PC-9 (cell line): ENCODE data around the gene RASAL2. TPM values are rescaled to one million over a fixed set of nuclear protein-coding genes. Genes with fewer than 3 reads are reported as not detected.

ENCODE experiments used
- BruUV-seq: library from RNA; stranded (reverse); fragments of 400-500 nt; replicated peaks from 2 replicates; lab custom pipeline; 2021; lab: Mats Ljungman, UMichigan
- CTCF ChIA-PET: fragments of 300-600 bp; sonication (Branson Sonifier 250); formaldehyde crosslinking; loops from one replicate; lab custom pipeline; 2022; ENCODE audit warnings: antibody characterized with exemption; lab: Charles Lee
- POLR2A ChIA-PET: fragments of 300-600 bp; sonication (Branson Sonifier 250); formaldehyde crosslinking; loops from one replicate; lab custom pipeline; 2022; ENCODE audit warnings: antibody characterized with exemption; ENCODE audit not compliant: unreplicated experiment; lab: Charles Lee
- DNase-seq, 2 experiments: peaks; one replicate each; pipeline versions ENCODE4 v3.0.0 to v3.0.0-alpha.2; 2015 to 2022; ENCODE audit warnings: mixed read lengths in 1 of 2
- H2AFZ ChIP-seq: fragments of 200-600 bp; sonication (generic); 2 replicates; pipeline ENCODE4 v1.8.1; 2017; ENCODE audit warnings: antibody characterized with exemption
- H3F3A ChIP-seq: fragments of 200-600 bp; sonication (generic); 2 replicates; pipeline ENCODE4 v1.8.1; 2017; ENCODE audit warnings: antibody characterized with exemption, mild to moderate bottlenecking, low read depth; ENCODE audit not compliant: insufficient read depth
- H3K27ac ChIP-seq: fragments of 200-600 bp; sonication (generic); 2 replicates; pipeline ENCODE4 v1.6.1; 2016; ENCODE audit warnings: mixed run types
- H3K27me3 ChIP-seq: fragments of 200-600 bp; sonication (generic); 2 replicates; pipeline ENCODE4 v1.6.1; 2016; ENCODE audit warnings: low read depth, mixed run types; ENCODE audit not compliant: insufficient read depth
- H3K36me3 ChIP-seq: fragments of 200-600 bp; sonication (generic); 2 replicates; pipeline ENCODE4 v1.6.1; 2016; ENCODE audit warnings: low read depth, mixed run types
- H3K4me1 ChIP-seq: fragments of 200-600 bp; sonication (generic); replicated peaks from 2 replicates; pipeline ENCODE4 v1.6.1; 2016; ENCODE audit warnings: mixed run types; ENCODE audit not compliant: insufficient read depth
- H3K4me2 ChIP-seq: fragments of 200-600 bp; sonication (generic); 2 replicates; pipeline ENCODE4 v1.6.1; 2017; ENCODE audit warnings: mixed run types
- H3K4me3 ChIP-seq: fragments of 200-600 bp; sonication (generic); 2 replicates; pipeline ENCODE4 v1.6.1; 2016; ENCODE audit warnings: mixed run types
- H3K79me2 ChIP-seq: fragments of 200-600 bp; sonication (generic); 2 replicates; pipeline ENCODE4 v1.6.1; 2017; ENCODE audit warnings: low read depth, mixed run types
- H3K9me2 ChIP-seq: fragments of 200-600 bp; sonication (generic); 2 replicates; pipeline ENCODE4 v1.8.1; 2017; ENCODE audit warnings: mild to moderate bottlenecking; ENCODE audit not compliant: insufficient read depth
- H3K9me3 ChIP-seq: fragments of 200-600 bp; sonication (generic); 2 replicates; pipeline ENCODE4 v1.8.1; 2016; ENCODE audit warnings: low read depth; ENCODE audit not compliant: insufficient read depth
- H4K20me1 ChIP-seq: fragments of 200-600 bp; sonication (generic); 2 replicates; pipeline ENCODE4 v1.8.1; 2017; ENCODE audit not compliant: insufficient read depth
- CTCF ChIP-seq: fragments of 200-600 bp; sonication (generic); conservative IDR thresholded peaks from 2 replicates; pipeline ENCODE4 v1.6.1; 2017; ENCODE audit warnings: mixed run types, antibody characterized with exemption, mild to moderate bottlenecking, moderate library complexity
- EZH2 ChIP-seq: fragments of 200-600 bp; sonication (generic); IDR thresholded peaks from 2 replicates; pipeline ENCODE4 v1.8.0; 2017; ENCODE audit warnings: antibody characterized with exemption, low read depth
- intact Hi-C: fragments of 100-400 bp; cut with micrococcal nuclease; formaldehyde crosslinking; loops from one replicate; pipeline ENCODE4 v1.10.0; 2022; ENCODE audit not compliant: unreplicated experiment
- total RNA-seq: library from RNA; stranded (reverse); gene quantifications from 2 replicates; pipeline ENCODE4 v1.2.3, GENCODE V29; 2021

The RASAL2 gene
- total RNA-seq, 1 experiment from 2014 or later, result 54.1 TPM

GRCh38 chr1:178531887-178532286 lies 438.0 kb downstream of the RASAL2 start:
- intact Hi-C loops, result loop anchor here (1.0 to 10.0 kb wide), 8 partner anchors 407 to 1283 kb away; partner anchors contain the start of gene TDRD5

DNA sequence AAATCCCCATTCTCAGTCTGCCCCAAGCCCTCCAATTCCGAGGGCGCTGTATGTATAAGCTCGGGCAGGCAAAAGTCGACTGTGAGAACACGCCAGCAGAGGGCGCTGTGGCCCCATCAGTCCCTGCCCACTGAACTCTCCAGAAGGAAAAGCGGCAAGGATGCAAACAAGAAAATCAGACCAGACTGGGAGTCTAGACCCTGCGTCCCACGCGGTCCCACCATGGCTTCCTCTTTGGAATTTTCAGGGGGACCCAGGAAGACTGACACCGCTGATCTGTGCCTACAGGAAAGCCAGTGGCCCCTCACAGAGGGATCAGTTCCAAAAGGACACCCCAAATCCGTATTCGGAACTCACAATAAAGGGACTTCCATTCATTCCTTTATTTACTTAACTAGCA lies 438.5 kb downstream of the RASAL2 start:
- Histone ChIP-seq H3K36me3 (no peaks in the 10 kb centered on the region), H2AFZ (peak overlapping the region; percentile 20; the same call in 1 of the 2 replicates), H3K27me3 (no peaks in the 10 kb centered on the region), H3K4me1 (peaks cover 56% of the 10 kb centered on the region), H4K20me1 (no peaks in the 10 kb centered on the region), H3K4me2 (peak overlapping the region; percentile 26; the same call in 1 of the 2 replicates), H3K9me3 (no peaks in the 10 kb centered on the region), H3K79me2 (no peaks in the 10 kb centered on the region), H3K27ac (no peak overlapping the region), H3K4me3 (no peak overlapping the region), H3F3A (peaks cover 42% of the 10 kb centered on the region), H3K9me2 (no peaks in the 10 kb centered on the region)
- DNase-seq, result peak; percentile 60 to 79
- intact Hi-C loops, result loop anchor here (1.0 to 10.0 kb wide), 7 partner anchors 408 to 1282 kb away; partner anchors contain the start of gene TDRD5
- BruUV-seq, result no TSS peak
- POLR2A ChIA-PET, result no interaction called here
- CTCF ChIA-PET, result interaction anchor here (0.5 to 1.6 kb wide), 6 partner anchors 10 to 1285 kb away, joined by 3 to 6 read pairs (median 6); no protein-coding TSS in a partner anchor
- peak; percentile 95 for TF ChIP-seq CTCF
- TF ChIP-seq EZH2, result no peak

More at GRCh38 chr1:178531887-178532286, 438.0 kb downstream of the RASAL2 start:
- peak overlapping the region; percentile 26; the same call in 1 of the 2 replicates for H3K4me2 ChIP-seq
- TF ChIP-seq EZH2 (no peak), CTCF (no peak)
- H3K9me3 ChIP-seq, result no peaks in the 10 kb centered on the region
- no peaks in the 10 kb centered on the region for H3K9me2 ChIP-seq
- H3K27me3 ChIP-seq, result no peaks in the 10 kb centered on the region
- no peak overlapping the region for H3K4me3 ChIP-seq
- H3K4me1 ChIP-seq, result peaks cover 51% of the 10 kb centered on the region
- no peaks in the 10 kb centered on the region for H4K20me1 ChIP-seq
- H3K36me3 ChIP-seq, result no peaks in the 10 kb centered on the region
- H3K27ac ChIP-seq, result no peak overlapping the region
- ChIA-PET POLR2A (no interaction called here), CTCF (interaction anchor here (0.6 to 1.6 kb wide), 4 partner anchors 10 to 1285 kb away, joined by 3 to 6 read pairs (median 6); no protein-coding TSS in a partner anchor)
- BruUV-seq, result no TSS peak
- peak overlapping the region; percentile 13; the same call in 1 of the 2 replicates for H2AFZ ChIP-seq
- no peak for DNase-seq
- no peaks in the 10 kb centered on the region for H3K79me2 ChIP-seq
- peaks cover 38% of the 10 kb centered on the region for H3F3A ChIP-seq

- DNase-seq, result no peak
- H3K4me3 ChIP-seq, result no peak overlapping the region
- ChIA-PET POLR2A (interaction anchor here (0.5 kb wide), 1 partner anchor 623 kb away, joined by 3 read pairs; no protein-coding TSS in a partner anchor), CTCF (interaction anchor here (0.7 to 1.6 kb wide), 3 partner anchors 469 to 1343 kb away, joined by 3 to 6 read pairs (median 4); no protein-coding TSS in a partner anchor)
- intact Hi-C loops, result loop anchor here (5.0 to 10.0 kb wide), 6 partner anchors 409 to 1281 kb away; partner anchors contain the start of gene TDRD5
- H3F3A ChIP-seq, result peaks cover 52% of the 10 kb centered on the region
- H3K4me2 ChIP-seq, result no peak overlapping the region
- H3K4me1 ChIP-seq, result peaks cover 65% of the 10 kb centered on the region
- H3K27me3 ChIP-seq, result no peaks in the 10 kb centered on the region
- no peak overlapping the region for H2AFZ ChIP-seq
- H3K27ac ChIP-seq, result no peak overlapping the region
- H4K20me1 ChIP-seq, result no peaks in the 10 kb centered on the region
- TF ChIP-seq CTCF (no peak), EZH2 (no peak)
- H3K9me2 ChIP-seq, result no peaks in the 10 kb centered on the region
- no TSS peak for BruUV-seq
- H3K9me3 ChIP-seq, result no peaks in the 10 kb centered on the region
- H3K79me2 ChIP-seq, result no peaks in the 10 kb centered on the region
- no peaks in the 10 kb centered on the region for H3K36me3 ChIP-seq
Observed at GRCh38 chr1:178533121-178533946, 439.4 kb downstream of the RASAL2 start.

Other genes starting within 250 kb of the RASAL2 start
- 2.0 and 4.4 TPM in 2 replicates for gene SEC16B, start 124.0 kb upstream of the RASAL2 start, total RNA-seq